Raji (cell line): Measurements from ENCODE around the gene KLF18.

Experiments used
- POLR2A ChIP-seq: IDR thresholded peaks from 2 replicates; pipeline ENCODE4 v1.6.1; 2011; ENCODE audit warnings: low read depth, low read length, control low read depth; ENCODE audit not compliant: insufficient read depth

Gene KLF18

DNA sequence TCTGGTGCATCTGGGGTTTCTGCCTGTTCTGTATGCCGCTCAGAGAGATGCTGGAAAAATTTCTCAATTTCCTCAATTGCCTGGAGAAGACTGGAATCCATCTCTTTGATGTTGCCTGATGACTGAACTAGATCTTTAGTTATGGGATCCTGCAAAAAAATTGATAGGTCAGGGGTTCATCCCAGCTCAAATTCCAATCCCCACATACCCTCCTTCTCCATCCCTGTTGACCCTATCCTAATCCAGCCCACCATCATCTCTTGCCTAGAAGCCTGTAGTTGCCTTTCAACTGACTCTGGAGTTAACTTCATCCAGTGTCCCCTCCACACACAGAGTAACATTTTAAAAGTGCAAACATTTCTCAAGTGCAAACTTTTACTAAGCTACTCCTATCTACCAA is at the start of gene KLF18:
KLF18 (minus strand) TSS at position 101 of the 400 bp plus-strand sequence; CDS start at position 101, 0 bp downstream.
- TF ChIP-seq POLR2A, result no peak

DNA sequence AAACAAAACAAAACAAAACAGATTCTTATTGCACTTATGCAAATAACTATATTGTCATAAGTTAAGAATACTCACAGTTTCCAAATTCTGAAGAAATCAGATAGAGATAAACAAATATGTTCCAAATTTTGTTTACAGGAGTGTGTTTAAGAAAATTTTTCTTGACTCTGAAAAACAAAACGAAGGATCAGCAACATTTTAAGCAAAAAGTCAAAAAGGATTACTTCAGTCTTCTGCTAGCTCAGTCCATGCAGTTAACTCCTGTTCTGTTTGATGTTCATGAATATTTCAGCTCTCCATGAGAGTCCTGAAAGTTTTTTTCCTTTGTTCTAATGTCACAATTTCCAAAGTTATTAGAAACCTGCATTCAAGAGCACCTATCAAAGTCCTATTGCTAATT is 33.2 kb upstream of the KLF18 start:
- no peak for TF ChIP-seq POLR2A

GRCh38 chr1:44170281-44170823 is 28.9 kb upstream of the KLF18 start:
- no peak for TF ChIP-seq POLR2A

- TF ChIP-seq POLR2A, result no peak
Observed at GRCh38 chr1:44168520-44169098, 27.2 kb upstream of the KLF18 start.

DNA sequence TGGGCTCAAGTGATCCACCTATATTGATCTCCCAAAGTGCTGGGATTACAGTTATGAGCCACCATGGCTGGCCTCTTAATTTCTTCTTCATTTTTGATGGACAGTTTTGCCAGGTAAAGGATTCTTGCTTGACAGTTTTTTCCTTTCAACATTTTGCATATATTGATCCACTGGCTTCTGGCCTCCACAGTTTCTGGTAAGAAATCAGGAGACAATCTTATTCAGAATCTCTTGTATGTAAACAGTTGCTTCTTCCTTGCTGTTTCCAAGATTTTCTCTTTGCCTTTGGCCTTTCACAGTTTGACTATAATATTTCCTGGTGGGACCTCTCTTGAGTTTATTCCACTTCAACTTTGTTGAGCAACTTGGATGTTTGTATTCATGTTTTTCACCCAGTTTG is 20.1 kb upstream of the KLF18 start:
- no peak for TF ChIP-seq POLR2A

DNA sequence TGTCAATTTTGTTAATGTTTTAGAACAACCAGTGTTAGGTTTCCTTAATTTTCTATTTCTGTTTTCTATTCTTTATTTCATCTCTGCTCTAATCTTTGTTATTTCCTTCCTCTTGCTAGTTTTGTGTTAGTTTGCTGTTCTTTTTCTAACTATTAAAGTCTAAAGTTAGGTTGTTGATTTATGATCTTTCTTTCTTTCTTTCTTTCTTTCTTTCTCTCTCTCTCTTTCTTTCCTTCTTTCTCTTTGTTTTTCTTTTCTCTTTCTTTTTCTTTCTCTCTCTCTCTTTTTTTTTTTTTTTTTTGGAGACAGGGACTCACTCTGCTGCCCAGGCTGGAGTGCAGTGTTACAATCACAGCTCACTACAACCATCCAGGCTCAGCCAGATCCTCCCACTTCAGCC is 17.4 kb upstream of the KLF18 start:
- no peak for TF ChIP-seq POLR2A

DNA sequence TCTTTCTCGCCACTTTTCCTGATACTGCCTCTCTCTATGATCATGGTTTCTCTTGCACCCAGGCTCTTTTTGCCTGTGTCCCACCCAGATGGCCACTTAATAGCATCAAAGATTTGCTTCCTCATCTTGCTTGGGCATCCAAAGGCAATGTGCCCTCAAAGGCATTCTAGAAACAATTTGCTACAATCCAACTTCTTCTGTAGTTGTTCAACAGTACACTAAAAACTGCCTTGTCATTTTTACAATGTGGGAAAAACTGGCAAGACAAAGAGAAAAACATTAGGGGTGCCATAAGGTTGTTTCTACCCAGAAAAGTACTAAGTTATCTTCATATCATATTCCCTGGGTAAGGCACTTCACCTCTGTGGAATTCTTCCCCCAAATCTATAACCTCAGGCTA is 16.5 kb upstream of the KLF18 start:
- TF ChIP-seq POLR2A, result no peak

DNA sequence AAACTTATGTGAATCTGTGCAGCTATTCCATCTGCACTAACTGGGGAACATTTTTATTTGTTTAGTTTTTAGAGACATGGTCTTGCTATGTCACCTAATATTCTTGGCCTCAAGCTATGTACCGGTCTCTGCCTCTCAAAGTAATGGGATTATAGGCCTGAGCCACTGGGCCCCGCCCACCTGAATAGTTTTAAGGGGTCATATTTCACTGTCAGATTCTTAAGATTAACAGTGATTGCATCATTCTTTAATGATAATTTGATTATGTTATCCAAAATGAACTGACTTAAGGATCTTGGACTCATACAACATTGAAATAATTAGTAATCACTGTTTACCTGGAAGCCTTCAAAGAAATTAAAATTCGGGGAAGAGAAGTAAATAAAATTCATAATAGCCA is 12.6 kb upstream of the KLF18 start:
- TF ChIP-seq POLR2A, result no peak

GRCh38 chr1:44152692-44153091 is 11.3 kb upstream of the KLF18 start:
- TF ChIP-seq POLR2A, result no peak

DNA sequence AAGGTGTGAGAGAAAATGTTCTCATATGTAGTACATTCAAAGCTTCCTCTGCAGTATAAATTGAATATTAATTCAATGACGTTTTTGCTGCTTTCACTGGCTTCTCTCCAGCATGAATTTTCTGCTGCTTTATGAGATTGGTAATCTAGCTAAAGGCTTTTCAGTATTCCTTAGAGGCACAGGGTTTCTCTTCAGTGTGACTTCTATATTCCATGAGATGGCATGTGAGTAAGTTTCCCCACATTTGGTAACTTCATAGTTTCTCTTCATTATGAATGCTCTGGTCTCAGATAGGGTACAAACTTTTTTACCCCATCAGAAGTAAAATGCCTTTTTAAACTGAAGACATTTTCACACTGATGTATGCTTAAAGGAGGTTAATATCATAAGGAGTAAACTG is 10.4 kb upstream of the KLF18 start:
- TF ChIP-seq POLR2A, result no peak

- TF ChIP-seq POLR2A, result no peak
Observed at GRCh38 chr1:44151332-44151731, 9.9 kb upstream of the KLF18 start.

DNA sequence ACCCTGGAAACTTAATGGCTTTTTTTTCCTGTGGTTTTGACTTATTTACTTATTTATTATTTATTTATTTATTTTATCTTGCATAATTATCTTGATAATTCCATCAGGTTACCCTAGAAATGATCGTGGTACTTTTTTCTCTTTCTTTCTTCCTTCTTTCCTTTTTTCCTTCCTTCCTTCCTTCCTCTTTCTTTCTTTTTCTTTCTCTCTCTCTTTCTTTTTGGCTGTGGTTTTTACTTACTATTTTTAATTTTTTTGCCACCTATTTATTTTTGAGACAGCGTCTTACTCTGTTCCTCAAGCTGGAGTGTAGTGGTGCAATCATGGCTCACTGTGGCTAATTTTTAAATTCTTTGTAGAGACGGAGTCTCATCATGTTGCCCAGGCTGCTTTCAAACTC is 6.2 kb upstream of the KLF18 start:
- TF ChIP-seq POLR2A, result no peak

GRCh38 chr1:44146536-44147361 is 5.3 kb upstream of the KLF18 start:
- TF ChIP-seq POLR2A, result no peak

DNA sequence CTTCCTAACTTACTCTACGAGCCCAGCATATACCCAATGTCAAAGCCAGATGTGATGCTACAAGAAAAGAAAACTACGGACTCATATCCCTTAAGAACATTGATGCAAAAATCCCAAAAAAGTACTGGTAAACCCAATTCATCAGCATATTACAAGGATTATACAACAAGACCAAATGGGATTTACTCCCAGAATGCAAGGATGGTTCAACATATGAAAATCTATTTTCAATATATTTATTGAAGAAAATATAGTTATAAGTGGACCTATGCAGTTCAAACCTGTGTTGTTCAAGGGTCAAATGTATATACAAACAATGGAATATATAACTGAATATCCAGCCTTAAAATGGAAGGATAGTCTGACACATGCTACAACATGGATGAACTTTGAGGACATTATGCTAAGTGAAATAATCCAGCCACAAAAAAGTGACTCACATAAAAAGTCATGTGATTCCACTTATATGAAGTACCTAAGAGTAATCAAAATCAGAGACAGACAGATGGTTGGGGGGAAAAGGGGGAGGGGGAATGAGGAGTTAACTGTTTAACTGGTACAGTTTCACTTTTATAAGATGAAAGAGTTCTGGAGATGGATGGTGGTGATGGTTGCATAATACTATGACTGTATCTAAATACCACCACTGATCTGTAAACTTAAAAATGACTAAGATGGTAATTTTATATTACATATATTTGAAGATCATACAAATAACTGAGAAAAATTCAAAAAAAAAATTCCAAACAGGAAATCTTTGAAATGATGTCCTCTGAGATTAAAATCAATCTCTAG is 3.7 kb upstream of the KLF18 start:
- TF ChIP-seq POLR2A, result no peak

DNA sequence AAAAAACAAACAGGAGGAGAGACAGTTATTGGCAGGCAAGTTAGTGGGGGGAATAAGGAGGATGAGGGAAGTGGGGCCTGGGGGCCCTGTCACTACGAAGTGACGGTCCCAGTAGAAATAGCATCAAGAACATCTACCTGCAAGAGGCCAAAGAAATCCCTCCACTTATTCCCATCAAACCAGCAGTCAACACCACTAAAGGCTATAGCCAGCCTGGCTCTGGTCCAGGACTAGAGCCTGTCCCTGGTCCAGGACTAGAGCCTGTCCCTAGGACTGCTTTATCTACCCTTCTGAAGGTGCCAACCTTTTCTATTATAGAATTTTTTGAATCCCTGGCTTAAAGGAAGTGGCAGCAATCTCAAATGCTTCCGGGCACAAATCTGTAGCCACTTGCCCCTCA is 3.2 kb downstream of the KLF18 start:
- TF ChIP-seq POLR2A, result no peak

DNA sequence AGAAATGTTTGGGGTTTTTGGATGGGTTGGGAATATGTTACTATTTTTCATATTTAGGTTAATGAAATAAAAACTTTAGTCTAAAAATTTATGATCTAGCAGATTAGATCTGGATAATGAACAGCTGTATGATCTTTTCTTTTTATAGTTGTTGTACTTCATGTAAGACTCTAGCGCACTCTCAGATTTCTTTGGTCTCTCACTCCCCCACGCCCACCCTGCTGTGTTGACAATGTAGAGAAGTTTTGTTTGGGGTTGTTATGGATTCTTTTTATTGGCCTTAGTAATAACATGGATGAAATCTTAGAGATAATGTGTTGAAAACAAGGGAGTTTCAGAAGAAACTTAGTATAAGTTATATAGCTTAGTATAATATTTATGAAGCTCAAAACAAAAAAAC is 5.5 kb downstream of the KLF18 start:
- no peak for TF ChIP-seq POLR2A
